H1 (cell line): ENCODE measurements around the gene SSH2.

Experiments used
- CTBP2 ChIP-seq: IDR thresholded peaks from 2 replicates; pipeline ENCODE4 v1.7.0; 2011; ENCODE audit warnings: borderline replicate concordance, mild to moderate bottlenecking, moderate library complexity, mixed read lengths, low read length; ENCODE audit not compliant: insufficient read depth, insufficient read length
- JUND ChIP-seq: IDR thresholded peaks from 2 replicates; pipeline ENCODE4 v1.6.1; 2011; ENCODE audit warnings: mild to moderate bottlenecking, improper control_type of control experiment, low read length
- MAFK ChIP-seq: IDR thresholded peaks from 2 replicates; pipeline ENCODE4 v1.6.1; 2012; ENCODE audit warnings: low read depth, mild to moderate bottlenecking, improper control_type of control experiment, low read length
- POLR2A ChIP-seq, 2 experiments: IDR thresholded peaks; 1 replicate in 1 of 2; 2 replicates in 1 of 2; pipeline ENCODE4 v1.6.1; 2011; ENCODE audit warnings: low read depth in 2 of 2, low read length in 2 of 2, mild to moderate bottlenecking in 2 of 2; ENCODE audit errors: control extremely low read depth in 1 of 2
- POLR2AphosphoS5 ChIP-seq: IDR thresholded peaks from 2 replicates; pipeline ENCODE4 v1.6.1; 2011; ENCODE audit warnings: low read depth, low read length
- RXRA ChIP-seq: IDR thresholded peaks from 2 replicates; pipeline ENCODE4 v1.6.1; 2011; ENCODE audit warnings: low read depth, mild to moderate bottlenecking, low read length, moderate library complexity; ENCODE audit not compliant: insufficient read depth
- TF ChIP-seq, protein P1 (sequence below), 3 experiments: IDR thresholded peaks; 1 replicate in 2 of 3; 2 replicates in 1 of 3; pipeline versions ENCODE4 v1.5.1 to v1.6.1; 2011; ENCODE audit warnings: low read length in 3 of 3, mild to moderate bottlenecking in 3 of 3, inconsistent platforms in 2 of 3, low read depth in 1 of 3, moderate library complexity in 1 of 3; ENCODE audit not compliant: insufficient read depth in 1 of 3; ENCODE audit errors: control extremely low read depth in 1 of 3
- TF ChIP-seq, protein P2 (sequence below): IDR thresholded peaks from 2 replicates; pipeline ENCODE4 v1.6.1; 2012; ENCODE audit warnings: low read length, inconsistent platforms

DNA sequence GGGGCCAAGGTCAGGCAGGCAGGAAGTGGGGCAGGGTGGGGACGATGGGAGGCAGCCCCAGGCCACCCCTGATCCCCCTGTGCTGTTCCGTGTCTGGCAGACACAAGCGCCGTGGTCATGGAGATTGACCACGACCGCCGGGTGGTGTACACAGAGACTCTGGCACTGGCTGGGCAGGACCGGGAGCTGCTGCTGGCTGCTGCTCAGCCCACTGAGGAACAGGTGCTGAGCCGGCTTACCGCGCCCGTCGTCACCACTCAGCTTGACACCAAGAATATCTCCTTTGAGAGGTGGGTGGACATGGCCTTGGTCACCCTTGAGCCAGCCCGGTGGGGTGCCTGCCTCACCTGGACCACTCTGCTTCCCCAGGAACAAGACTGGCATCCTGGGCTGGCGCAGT, 321.0 kb downstream of the SSH2 start:
- TF ChIP-seq CTBP2: no peak
- no peak for TF ChIP-seq JUND
- TF ChIP-seq, protein P1, sequence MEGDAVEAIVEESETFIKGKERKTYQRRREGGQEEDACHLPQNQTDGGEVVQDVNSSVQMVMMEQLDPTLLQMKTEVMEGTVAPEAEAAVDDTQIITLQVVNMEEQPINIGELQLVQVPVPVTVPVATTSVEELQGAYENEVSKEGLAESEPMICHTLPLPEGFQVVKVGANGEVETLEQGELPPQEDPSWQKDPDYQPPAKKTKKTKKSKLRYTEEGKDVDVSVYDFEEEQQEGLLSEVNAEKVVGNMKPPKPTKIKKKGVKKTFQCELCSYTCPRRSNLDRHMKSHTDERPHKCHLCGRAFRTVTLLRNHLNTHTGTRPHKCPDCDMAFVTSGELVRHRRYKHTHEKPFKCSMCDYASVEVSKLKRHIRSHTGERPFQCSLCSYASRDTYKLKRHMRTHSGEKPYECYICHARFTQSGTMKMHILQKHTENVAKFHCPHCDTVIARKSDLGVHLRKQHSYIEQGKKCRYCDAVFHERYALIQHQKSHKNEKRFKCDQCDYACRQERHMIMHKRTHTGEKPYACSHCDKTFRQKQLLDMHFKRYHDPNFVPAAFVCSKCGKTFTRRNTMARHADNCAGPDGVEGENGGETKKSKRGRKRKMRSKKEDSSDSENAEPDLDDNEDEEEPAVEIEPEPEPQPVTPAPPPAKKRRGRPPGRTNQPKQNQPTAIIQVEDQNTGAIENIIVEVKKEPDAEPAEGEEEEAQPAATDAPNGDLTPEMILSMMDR (IDR thresholded peaks at IDR 0.05; ENCODE audit: control extremely low read depth in 1 of 3, insufficient read depth in 1 of 3, low read depth in 1 of 3, low read length in 3 of 3): no peak
- TF ChIP-seq, protein P2, sequence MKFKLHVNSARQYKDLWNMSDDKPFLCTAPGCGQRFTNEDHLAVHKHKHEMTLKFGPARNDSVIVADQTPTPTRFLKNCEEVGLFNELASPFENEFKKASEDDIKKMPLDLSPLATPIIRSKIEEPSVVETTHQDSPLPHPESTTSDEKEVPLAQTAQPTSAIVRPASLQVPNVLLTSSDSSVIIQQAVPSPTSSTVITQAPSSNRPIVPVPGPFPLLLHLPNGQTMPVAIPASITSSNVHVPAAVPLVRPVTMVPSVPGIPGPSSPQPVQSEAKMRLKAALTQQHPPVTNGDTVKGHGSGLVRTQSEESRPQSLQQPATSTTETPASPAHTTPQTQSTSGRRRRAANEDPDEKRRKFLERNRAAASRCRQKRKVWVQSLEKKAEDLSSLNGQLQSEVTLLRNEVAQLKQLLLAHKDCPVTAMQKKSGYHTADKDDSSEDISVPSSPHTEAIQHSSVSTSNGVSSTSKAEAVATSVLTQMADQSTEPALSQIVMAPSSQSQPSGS: no peak
- TF ChIP-seq MAFK: no peak
- TF ChIP-seq RXRA: no peak
- TF ChIP-seq POLR2A (IDR thresholded peaks at IDR 0.05; ENCODE audit: control extremely low read depth in 1 of 2, low read depth in 2 of 2, low read length in 2 of 2): no peak
- TF ChIP-seq POLR2AphosphoS5: no peak
